ENCODE results near the gene LMNA. TPM values are rescaled to one million over a fixed set of nuclear protein-coding genes. Genes with fewer than 3 reads are reported as not detected.

The LMNA gene
- total RNA-seq, 1 donor from 2014 or later = 638 TPM

DNA sequence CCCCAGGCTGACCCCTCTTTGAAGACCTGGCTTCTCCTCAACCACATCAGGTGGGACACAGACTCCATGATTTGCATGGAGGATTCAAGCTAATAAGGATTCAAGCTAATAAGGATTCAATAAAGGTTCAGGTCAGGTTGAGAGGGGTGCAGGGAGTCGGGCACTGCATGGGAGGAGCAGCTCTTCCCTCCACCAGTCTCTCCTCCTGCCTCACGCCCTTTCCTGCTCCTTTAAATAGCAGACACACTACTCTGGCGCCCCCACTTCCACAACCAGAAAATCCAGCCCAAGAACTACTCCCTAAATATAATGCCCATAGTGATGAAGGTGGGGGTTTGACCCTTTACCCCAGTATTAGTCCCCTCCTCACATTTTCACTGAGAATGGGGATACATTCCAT lies 39.3 kb upstream of the LMNA start:
- TF ChIP-seq, protein P1, sequence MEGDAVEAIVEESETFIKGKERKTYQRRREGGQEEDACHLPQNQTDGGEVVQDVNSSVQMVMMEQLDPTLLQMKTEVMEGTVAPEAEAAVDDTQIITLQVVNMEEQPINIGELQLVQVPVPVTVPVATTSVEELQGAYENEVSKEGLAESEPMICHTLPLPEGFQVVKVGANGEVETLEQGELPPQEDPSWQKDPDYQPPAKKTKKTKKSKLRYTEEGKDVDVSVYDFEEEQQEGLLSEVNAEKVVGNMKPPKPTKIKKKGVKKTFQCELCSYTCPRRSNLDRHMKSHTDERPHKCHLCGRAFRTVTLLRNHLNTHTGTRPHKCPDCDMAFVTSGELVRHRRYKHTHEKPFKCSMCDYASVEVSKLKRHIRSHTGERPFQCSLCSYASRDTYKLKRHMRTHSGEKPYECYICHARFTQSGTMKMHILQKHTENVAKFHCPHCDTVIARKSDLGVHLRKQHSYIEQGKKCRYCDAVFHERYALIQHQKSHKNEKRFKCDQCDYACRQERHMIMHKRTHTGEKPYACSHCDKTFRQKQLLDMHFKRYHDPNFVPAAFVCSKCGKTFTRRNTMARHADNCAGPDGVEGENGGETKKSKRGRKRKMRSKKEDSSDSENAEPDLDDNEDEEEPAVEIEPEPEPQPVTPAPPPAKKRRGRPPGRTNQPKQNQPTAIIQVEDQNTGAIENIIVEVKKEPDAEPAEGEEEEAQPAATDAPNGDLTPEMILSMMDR (IDR thresholded peaks at IDR 0.05; ENCODE audit: insufficient read depth, low read length, severe bottlenecking) = no peak
- Histone ChIP-seq H3K27me3 (ENCODE audit: control insufficient read depth, insufficient read depth, low read length) (no peaks in the 10 kb centered on the region), H3K36me3 (ENCODE audit: control insufficient read depth, insufficient read depth, low read length) (peaks cover 1% of the 10 kb centered on the region), H3K4me3 (ENCODE audit: low read depth, low read length) (no peak overlapping the region)
- DNase-seq (ENCODE audit: low read depth) (no peak), FAIRE-seq (no peak)

DNA sequence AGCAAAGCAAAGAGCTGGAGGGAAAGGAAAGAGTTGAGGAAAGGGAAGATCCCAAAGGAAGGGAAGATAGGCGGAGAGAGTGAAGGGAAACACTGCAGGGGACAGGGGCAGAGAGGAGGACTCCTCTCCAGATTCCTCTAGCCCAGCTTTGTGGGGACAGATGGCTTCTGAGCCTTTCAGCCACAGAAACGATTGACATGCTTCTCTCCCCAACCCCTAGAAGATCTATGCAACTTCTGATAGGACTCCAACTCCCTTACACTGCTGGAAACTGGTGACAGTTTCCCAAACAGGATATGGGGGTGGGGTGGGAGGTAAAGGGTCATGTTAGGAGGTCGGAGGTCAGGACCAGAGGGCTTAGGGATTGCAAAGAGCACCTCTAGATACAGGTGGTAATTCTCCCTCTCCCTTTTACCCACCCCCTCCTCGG lies 38.7 kb upstream of the LMNA start:
- TF ChIP-seq, protein P1 (IDR thresholded peaks at IDR 0.05; ENCODE audit: insufficient read depth, low read length, severe bottlenecking) = no peak
- DNase-seq (ENCODE audit: low read depth) (no peak), FAIRE-seq (no peak)
- Histone ChIP-seq H3K4me3 (ENCODE audit: low read depth, low read length) (no peak overlapping the region), H3K36me3 (ENCODE audit: control insufficient read depth, insufficient read depth, low read length) (peaks cover 1% of the 10 kb centered on the region), H3K27me3 (ENCODE audit: control insufficient read depth, insufficient read depth, low read length) (no peaks in the 10 kb centered on the region)

DNA sequence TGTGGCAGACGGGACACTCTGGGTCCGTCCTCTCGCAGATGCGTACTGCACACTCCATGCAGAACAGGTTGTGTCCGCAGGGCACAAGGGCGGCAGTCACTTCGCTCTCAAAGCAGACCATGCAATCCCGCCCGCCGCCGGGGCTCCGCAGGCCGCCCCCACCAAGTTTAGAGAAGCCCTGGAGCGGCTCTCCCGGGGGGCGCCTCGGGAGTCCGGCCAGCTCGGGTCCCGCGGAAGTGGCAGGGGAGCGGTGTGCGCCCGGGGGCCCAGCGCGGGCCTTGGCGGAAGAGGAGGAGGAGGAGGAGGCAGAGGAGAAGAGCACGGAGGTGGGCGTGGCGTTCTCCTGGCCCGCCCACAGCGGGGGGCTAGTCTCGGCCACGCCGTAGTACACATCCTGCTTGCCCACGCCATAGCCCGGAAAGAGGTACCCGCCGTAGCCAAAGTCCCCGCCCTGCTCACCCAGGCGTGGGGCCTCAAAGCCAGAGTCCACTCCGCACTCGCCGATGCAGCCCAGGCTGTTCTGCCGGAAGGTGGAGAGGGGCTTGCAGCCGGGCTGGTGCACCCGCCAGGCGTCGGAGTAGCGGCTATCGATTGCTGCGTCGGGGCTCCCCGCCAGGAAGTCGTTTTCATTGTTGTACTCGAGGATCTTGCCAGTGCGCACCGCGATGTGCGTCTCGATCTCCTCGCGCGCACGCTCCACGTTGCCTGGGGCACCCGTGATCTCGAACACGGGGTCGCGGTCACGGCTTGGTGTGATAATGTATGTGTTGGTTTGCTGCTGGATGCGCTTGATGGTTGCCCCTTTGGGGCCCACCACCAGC lies 37.7 kb upstream of the LMNA start:
- TF ChIP-seq, protein P1 (IDR thresholded peaks at IDR 0.05; ENCODE audit: insufficient read depth, low read length, severe bottlenecking) = no peak
- no peak overlapping the region for H3K4me3 ChIP-seq (ENCODE audit: low read depth, low read length)
- no peak for FAIRE-seq

GRCh38 chr1:156077430-156077760 lies 37.1 kb upstream of the LMNA start:
- Histone ChIP-seq H3K4me3 (ENCODE audit: low read depth, low read length) (no peak overlapping the region), H3K36me3 (ENCODE audit: control insufficient read depth, insufficient read depth, low read length) (no peaks in the 10 kb centered on the region), H3K27me3 (ENCODE audit: control insufficient read depth, insufficient read depth, low read length) (no peaks in the 10 kb centered on the region)
- DNase-seq (ENCODE audit: low read depth) = no peak
- FAIRE-seq = no peak
- TF ChIP-seq, protein P1 (IDR thresholded peaks at IDR 0.05; ENCODE audit: insufficient read depth, low read length, severe bottlenecking) = no peak

More for the DNA sequence above, 37.7 kb upstream of the LMNA start:
- no peaks in the 10 kb centered on the region for H3K36me3 ChIP-seq (ENCODE audit: control insufficient read depth, insufficient read depth, low read length)
- DNase-seq (ENCODE audit: low read depth) = no peak
- no peaks in the 10 kb centered on the region for H3K27me3 ChIP-seq (ENCODE audit: control insufficient read depth, insufficient read depth, low read length)

DNA sequence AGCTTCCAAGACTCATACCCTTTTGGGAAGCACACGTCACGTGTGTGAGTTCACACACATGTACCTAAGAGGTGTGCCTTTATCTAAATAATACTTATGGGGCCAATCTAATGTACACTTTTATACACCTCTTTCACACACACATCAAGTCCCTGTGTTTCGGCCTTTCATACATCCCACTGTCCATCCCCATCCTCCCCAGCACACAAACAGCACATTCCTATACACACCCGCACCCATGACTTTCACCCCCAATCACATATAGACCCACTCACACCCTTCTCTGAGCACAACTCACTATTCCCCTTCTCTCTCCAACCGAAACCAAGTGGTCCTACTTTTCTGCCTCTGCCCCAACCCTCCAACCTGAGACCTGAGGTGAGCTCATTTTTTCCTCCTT lies 35.8 kb upstream of the LMNA start:
- no peak overlapping the region for H3K4me3 ChIP-seq (ENCODE audit: low read depth, low read length)
- H3K36me3 ChIP-seq (ENCODE audit: control insufficient read depth, insufficient read depth, low read length) = no peaks in the 10 kb centered on the region
- DNase-seq (ENCODE audit: low read depth) (no peak), FAIRE-seq (no peak)
- no peaks in the 10 kb centered on the region for H3K27me3 ChIP-seq (ENCODE audit: control insufficient read depth, insufficient read depth, low read length)
- TF ChIP-seq, protein P1 (IDR thresholded peaks at IDR 0.05; ENCODE audit: insufficient read depth, low read length, severe bottlenecking) = no peak

DNA sequence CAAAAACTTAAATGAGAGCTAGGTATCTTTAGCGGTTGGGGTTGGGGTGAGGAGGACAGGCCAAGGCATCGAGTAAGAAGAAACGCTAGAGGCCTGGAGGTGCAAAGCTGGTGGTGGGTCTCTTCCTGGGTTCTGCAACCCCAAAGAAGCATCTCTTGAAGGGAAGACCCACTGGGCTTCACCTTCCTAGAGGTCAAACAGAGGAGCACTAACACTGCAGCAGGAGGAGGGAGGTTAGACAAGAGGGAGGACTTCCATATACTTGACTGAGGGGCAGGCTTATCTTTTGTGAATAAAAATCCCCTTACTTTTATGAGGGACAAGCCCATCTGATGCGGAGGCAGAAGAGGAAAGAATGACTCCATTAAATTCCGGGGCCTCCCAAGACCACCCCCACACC lies 34.7 kb upstream of the LMNA start:
- Histone ChIP-seq H3K27me3 (ENCODE audit: control insufficient read depth, insufficient read depth, low read length) (no peaks in the 10 kb centered on the region), H3K36me3 (ENCODE audit: control insufficient read depth, insufficient read depth, low read length) (no peaks in the 10 kb centered on the region), H3K4me3 (ENCODE audit: low read depth, low read length) (no peak overlapping the region)
- no peak for DNase-seq (ENCODE audit: low read depth)
- FAIRE-seq = no peak
- TF ChIP-seq, protein P1 (IDR thresholded peaks at IDR 0.05; ENCODE audit: insufficient read depth, low read length, severe bottlenecking) = no peak

All from bronchial epithelial cell (primary cell).